Spinal cord (tissue), 10 donors: ENCODE data around the gene TBC1D22A. TPM values are rescaled to one million over a fixed set of nuclear protein-coding genes. Genes with fewer than 3 reads are reported as not detected.

Experiments
- DNase-seq, 6 donors: peaks; one replicate each; pipeline versions ENCODE4 v3.0.0 to v3.0.0-alpha.2; 2013 to 2015; ENCODE audit warnings: low spot score in 6 of 6, low read depth in 4 of 6
- H3K27ac ChIP-seq: one replicate; pipeline ENCODE4 v1.5.1; 2013; ENCODE audit warnings: low read depth, low read length, control low read depth
- H3K27me3 ChIP-seq: one replicate; pipeline ENCODE4 v1.6.1; 2013; ENCODE audit warnings: low read length; ENCODE audit not compliant: control insufficient read depth, insufficient read depth
- H3K36me3 ChIP-seq: one replicate; pipeline ENCODE4 v1.6.1; 2013; ENCODE audit warnings: low read length; ENCODE audit not compliant: control insufficient read depth, insufficient read depth
- H3K4me1 ChIP-seq: one replicate; pipeline ENCODE4 v1.6.1; 2013; ENCODE audit warnings: low read length; ENCODE audit not compliant: control insufficient read depth, insufficient read depth
- H3K4me3 ChIP-seq: one replicate; pipeline ENCODE4 v1.5.1; 2013; ENCODE audit warnings: low read depth, low read length, control low read depth
- H3K9me3 ChIP-seq: one replicate; pipeline ENCODE4 v1.6.1; 2013; ENCODE audit warnings: low read length; ENCODE audit not compliant: control insufficient read depth, insufficient read depth
- WGBS: methylation state at CpG from one replicate; pipeline ENCODE4 v1.1.5; 2013; ENCODE audit warnings: missing lambda C conversion rate; ENCODE audit not compliant: insufficient coverage; 5-methylcytosine and 5-hydroxymethylcytosine counted together
- polyA plus RNA-seq, 2 donors: library from polyadenylated mRNA; unstranded; fragments of 120-200 nt; gene quantifications; one replicate each; pipeline ENCODE4 v1.2.1, GENCODE V29; 2013; ENCODE audit not compliant: insufficient read length in 2 of 2
- total RNA-seq, 2 donors: library from RNA; depleted of rRNA in 1 of 2; stranded (reverse); fragments of 120-200 nt in 1 of 2; fragments of >200 nt in 1 of 2; gene quantifications; one replicate each; pipeline versions ENCODE4 v1.2.3 to v1.2.4, GENCODE V29; 2013 to 2014
- donor health status: healthy.

Gene TBC1D22A
- total and polyA plus RNA-seq, 4 donors, result 7.1 to 14.6 (median 10.8) TPM

DNA sequence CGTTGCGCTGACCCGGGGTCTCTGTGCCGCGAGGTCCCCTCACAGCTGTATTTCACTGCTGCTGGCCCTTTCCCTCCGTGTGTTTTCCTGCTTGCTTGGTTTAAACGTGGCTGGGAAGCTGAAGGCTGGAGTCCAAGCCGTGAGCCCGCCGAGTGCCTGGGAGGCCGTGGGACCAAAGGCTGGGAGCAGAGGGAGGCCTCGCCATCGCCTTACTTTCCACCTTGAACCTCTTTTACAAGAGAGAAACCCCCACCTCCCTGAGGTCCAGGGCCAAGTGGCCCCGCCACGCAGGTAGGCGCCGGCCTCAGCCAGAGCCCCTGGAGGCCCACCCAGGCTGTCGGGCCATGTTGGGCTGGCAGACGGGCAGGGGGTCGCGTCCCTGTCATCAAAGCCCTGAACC is 411.6 kb downstream of the TBC1D22A start:
- peaks cover 9% of the 10 kb centered on the region for H3K4me1 ChIP-seq
- WGBS, result 94% methylated on average over 21 of the region's 21 CpGs
- H3K9me3 ChIP-seq, result no peaks in the 10 kb centered on the region
- H3K4me3 ChIP-seq, result no peak overlapping the region
- no peak for DNase-seq
- H3K36me3 ChIP-seq, result peaks cover 58% of the 10 kb centered on the region
- no peaks in the 10 kb centered on the region for H3K27me3 ChIP-seq
- H3K27ac ChIP-seq, result no peak overlapping the region

DNA sequence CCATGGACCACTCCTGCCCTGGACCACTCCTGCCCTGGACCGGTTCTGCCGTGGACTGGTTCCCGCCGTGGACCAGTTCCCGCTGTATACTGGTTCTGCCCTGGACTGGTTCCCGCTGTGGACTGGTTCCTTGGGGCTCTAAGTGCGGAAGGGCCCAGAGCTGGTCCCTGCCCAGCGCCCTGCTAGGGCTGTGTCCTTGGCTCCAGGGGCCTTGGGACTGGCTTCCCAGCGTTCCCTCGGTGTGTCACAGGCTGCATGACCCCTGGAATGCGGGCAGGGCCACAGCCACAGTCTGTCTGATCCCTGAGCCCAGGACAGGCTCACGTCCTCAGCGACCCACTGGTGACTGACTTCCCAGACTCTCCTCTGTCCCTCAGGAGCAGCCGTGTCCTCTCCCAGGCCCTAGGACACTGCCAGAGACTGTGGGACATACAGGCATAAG is 412.2 kb downstream of the TBC1D22A start:
- Histone ChIP-seq H3K4me3 (no peak overlapping the region), H3K27ac (no peak overlapping the region), H3K4me1 (peaks cover 9% of the 10 kb centered on the region), H3K36me3 (peaks cover 57% of the 10 kb centered on the region), H3K27me3 (no peaks in the 10 kb centered on the region), H3K9me3 (no peaks in the 10 kb centered on the region)
- no peak for DNase-seq
- WGBS, result 86% methylated on average over 13 of the region's 14 CpGs

DNA sequence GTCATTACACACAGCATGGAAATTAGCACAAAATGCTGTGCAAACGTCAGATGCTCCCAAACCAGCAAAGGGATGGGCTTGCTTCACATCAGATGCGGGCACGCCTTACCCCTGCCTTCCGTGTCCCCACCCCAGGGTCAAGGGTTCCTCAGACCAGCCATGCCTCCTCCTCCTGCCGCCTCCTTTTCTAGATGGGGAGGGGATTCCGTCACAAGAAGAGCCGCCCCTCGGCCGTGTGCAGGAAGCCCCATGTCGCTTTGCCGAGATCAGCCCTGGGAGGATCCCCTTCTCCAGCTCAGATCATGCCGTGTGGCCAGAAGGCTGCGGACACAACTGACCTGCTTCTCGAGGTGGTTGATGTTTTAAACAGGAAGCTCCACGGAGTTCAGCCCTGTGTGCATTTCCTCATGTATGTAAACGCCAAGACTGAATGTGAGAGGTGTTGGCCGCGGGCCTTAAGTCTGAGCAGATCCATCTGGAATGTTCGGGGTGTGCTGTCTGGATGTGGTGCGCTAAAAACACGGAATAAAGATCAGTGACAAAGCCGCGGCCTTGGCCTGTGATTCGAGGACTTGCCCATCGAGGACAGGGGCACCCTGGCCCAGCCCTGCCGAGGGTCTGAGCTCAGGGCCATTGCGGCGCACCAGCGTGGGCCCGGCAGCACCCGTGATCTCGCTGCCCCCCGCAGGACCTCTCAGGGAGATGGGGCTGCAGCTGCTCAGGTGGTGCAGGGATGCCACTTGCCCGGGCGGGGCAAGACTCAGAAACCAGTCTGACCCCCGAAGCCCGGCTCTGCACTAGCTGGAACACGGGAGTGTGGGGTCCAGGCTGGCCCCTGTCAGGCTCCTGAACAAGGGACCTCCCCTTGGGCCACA is 412.9 kb downstream of the TBC1D22A start:
- H3K4me3 ChIP-seq, result no peak overlapping the region
- H3K27ac ChIP-seq, result no peak overlapping the region
- peaks cover 57% of the 10 kb centered on the region for H3K36me3 ChIP-seq
- H3K27me3 ChIP-seq, result no peaks in the 10 kb centered on the region
- 92% methylated on average over 33 of the region's 38 CpGs for WGBS
- peaks cover 9% of the 10 kb centered on the region for H3K4me1 ChIP-seq
- H3K9me3 ChIP-seq, result no peaks in the 10 kb centered on the region
- peak in 1 of 6 donors; percentile 64 for DNase-seq

DNA sequence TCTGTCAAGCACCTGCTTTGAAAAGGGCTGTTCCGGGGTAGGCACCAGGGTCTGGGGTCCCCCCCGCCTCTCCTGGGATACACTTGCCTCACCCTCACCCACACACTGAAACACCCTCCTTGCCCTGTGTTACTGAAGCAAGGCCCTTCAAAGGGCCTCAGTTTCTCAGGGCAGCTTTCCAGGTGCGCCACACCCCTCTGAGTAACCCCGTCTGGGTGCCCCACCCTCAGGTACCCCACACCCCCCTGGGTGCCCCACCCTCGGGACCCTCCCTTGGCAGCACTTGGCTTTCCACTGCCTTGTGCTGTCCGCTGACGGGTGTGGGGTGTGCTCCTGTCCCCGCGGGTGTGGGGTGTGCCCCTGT is 413.6 kb downstream of the TBC1D22A start:
- H3K4me3 ChIP-seq, result no peak overlapping the region
- WGBS, result 95% methylated on average over 4 of the region's 9 CpGs
- H3K9me3 ChIP-seq, result no peaks in the 10 kb centered on the region
- peaks cover 9% of the 10 kb centered on the region for H3K4me1 ChIP-seq
- no peak overlapping the region for H3K27ac ChIP-seq
- DNase-seq, result no peak
- H3K27me3 ChIP-seq, result no peaks in the 10 kb centered on the region
- H3K36me3 ChIP-seq, result peaks cover 53% of the 10 kb centered on the region

DNA sequence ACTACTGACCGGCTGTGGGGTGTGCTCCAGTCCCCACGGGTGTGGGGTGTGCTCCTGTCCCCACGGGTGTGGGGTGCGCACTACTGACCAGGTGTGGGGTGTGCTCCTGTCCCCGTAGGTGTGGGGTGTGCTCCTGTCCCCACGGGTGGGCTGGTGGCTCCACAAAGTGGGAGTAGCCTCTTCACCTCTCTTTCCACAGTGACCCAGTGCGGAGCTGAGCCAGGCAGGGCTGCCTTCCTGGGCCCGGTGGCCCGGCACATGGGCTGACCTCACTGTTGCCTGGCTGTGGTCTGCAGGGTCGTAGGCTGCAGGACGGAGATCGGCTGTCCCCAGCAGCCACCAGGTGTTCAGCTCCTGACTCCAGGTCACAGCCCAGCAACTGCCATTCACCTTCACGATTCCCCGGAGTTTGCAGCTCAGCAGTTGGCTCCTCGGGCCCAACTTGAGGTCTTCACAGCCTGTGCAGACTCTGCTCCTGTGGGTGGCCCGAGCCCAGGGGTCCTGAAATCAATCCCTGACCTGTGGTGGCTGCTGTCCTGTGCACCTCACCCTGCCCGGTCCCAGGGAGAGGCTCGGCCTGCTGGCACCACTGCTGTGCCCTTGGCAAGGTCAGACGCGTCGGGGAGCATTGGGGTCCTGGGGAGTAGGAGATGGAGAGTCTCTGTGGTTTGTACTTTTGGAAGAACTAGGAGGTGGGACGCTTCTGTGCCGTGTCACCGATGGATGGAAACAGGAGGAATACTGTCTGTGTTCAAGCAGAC is 414.3 kb downstream of the TBC1D22A start:
- Histone ChIP-seq H3K4me1 (peaks cover 9% of the 10 kb centered on the region), H3K4me3 (no peak overlapping the region), H3K27ac (no peak overlapping the region), H3K9me3 (no peaks in the 10 kb centered on the region), H3K36me3 (peaks cover 48% of the 10 kb centered on the region), H3K27me3 (no peaks in the 10 kb centered on the region)
- DNase-seq, result no peak
- 91% methylated on average over 22 of the region's 24 CpGs for WGBS

DNA sequence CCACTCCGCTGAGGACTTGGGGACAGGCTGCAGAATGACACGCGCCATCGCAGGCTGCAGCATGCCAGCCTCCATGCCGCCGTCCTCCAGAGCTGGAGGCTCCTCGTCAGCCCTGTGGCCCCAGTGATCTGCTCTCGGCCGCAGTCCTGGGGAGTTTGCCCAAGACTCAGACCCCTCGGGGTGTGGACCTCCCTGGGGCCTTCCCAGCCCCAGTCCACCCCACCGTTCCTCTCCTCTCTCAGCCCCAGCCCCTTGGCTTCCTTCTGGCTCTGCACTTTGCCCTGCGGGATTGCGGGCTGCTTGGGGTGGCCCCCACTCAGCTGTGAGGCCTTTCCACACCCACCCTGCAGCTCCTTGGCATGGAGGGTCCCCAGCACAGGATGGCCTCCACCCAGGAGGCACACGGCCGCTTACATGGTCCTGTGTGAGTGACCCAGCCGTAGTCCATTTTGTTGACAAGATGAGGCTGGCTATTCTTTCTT is 414.9 kb downstream of the TBC1D22A start:
- no peak overlapping the region for H3K27ac ChIP-seq
- no peak overlapping the region for H3K4me3 ChIP-seq
- no peak for DNase-seq
- H3K36me3 ChIP-seq, result peaks cover 46% of the 10 kb centered on the region
- no peaks in the 10 kb centered on the region for H3K27me3 ChIP-seq
- peaks cover 9% of the 10 kb centered on the region for H3K4me1 ChIP-seq
- H3K9me3 ChIP-seq, result no peaks in the 10 kb centered on the region
- WGBS, result 98% methylated on average over 13 of the region's 16 CpGs

DNA sequence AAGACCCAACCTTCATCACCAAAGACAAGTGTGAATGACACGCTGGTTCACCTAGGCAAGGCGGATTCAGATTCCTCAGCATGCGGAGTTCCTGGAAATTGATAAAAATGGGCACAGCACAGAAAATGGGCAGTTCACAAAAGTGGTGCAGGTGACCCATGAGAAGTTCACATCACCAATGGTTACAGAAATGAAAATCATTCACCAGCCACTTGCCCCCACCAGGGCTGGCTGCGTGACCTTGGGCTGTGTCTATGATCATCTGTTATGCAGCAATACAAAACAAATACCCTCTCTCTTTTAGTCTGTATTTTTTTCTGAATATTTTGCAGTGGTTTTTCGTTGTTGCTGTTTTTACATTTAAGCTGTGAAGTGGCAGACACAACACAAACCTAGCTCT is 415.9 kb downstream of the TBC1D22A start:
- DNase-seq, result no peak
- peaks cover 9% of the 10 kb centered on the region for H3K4me1 ChIP-seq
- peaks cover 39% of the 10 kb centered on the region for H3K36me3 ChIP-seq
- no peak overlapping the region for H3K27ac ChIP-seq
- H3K9me3 ChIP-seq, result no peaks in the 10 kb centered on the region
- no peaks in the 10 kb centered on the region for H3K27me3 ChIP-seq
- H3K4me3 ChIP-seq, result no peak overlapping the region
- 100% methylated on average over 3 of the region's 5 CpGs for WGBS

DNA sequence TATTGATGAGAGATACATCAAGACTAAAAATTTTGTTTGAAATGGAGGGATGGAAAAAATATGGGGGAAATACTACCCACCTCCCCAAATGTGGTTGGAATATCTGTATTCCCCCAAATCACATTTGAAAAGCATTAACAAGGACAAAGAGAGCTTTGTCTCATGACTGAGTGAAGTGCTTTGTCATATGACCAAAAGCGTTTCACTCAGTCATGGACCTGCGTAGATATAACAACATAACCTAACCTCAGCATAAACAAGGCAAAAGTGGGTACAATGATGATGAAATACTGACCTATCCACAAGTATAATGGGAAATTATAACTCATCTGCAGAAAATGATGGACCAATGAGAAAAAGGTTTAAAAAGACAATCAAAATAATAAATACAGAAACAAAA is 418.3 kb downstream of the TBC1D22A start:
- H3K36me3 ChIP-seq, result peaks cover 15% of the 10 kb centered on the region
- peaks cover 3% of the 10 kb centered on the region for H3K9me3 ChIP-seq
- no peaks in the 10 kb centered on the region for H3K4me1 ChIP-seq
- no peak overlapping the region for H3K4me3 ChIP-seq
- WGBS, result no CpG with 5 or more reads among the region's 2 CpGs
- no peaks in the 10 kb centered on the region for H3K27me3 ChIP-seq
- H3K27ac ChIP-seq, result no peak overlapping the region
- DNase-seq, result no peak

DNA sequence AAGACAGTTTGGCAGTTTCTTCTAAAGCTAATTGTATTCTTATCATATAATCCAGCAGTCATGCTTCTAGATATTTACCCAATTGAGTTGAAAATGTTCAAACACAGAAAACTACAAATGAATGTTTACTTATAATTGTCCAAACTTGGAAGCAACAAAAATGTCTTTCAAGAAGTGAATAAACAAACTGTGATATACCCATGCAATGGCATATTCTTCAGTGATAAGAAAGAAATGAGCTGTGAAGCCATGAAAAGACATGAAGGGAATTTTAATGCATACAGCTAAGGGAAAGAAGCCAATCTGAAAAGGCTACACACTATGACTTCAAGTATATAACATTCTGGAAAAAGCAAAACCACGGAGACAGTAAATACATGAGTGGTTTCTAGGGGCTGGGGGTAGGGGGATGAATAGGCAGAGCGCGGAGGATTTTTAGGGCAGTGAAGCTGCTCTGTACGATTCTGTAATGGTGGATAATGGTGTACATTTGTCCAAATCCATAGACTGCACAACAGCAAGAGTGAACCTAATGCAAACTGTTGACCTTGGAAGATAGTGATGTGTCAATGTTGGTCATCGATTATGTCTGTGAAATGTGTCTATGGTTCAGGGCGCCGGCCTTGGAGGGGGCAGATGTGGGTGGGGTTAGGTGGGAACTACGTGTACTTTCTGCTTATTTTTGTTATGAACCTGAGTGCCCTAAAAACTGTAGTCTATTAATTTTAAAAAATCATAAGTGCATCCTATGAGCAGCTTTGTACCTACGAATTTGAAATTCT is 424.9 kb downstream of the TBC1D22A start:
- no peak overlapping the region for H3K4me3 ChIP-seq
- DNase-seq, result peak in 1 of 6 donors; percentile 45
- WGBS, result 88% methylated on average over 4 of the region's 9 CpGs

More for the DNA sequence above, 424.9 kb downstream of the TBC1D22A start:
- H3K4me1 ChIP-seq, result peaks cover 9% of the 10 kb centered on the region
- H3K36me3 ChIP-seq, result peaks cover 3% of the 10 kb centered on the region
- H3K9me3 ChIP-seq, result peaks cover 9% of the 10 kb centered on the region
- H3K27ac ChIP-seq, result no peak overlapping the region
- no peaks in the 10 kb centered on the region for H3K27me3 ChIP-seq
